Astrocyte of the cerebellum (primary cell): ENCODE measurements around the gene WWOX.

Source experiments
- DNase-seq: peaks from one replicate; pipeline ENCODE4 v3.0.0-alpha.2; 2011; ENCODE audit warnings: low read depth
- H3K4me3 ChIP-seq: 2 replicates; pipeline ENCODE4 v1.5.1; 2011; ENCODE audit warnings: mild to moderate bottlenecking, low read depth, low read length, moderate library complexity
- CTCF ChIP-seq: IDR thresholded peaks from 2 replicates; pipeline ENCODE4 v1.5.1; 2012; ENCODE audit warnings: low read length, low read depth, moderate library complexity, mild to moderate bottlenecking; ENCODE audit errors: missing control alignments
- in situ Hi-C: cut with HindIII; loops from 2 replicates; pipeline ENCODE4 v1.10.0; 2017; ENCODE audit warnings: low sequenced_read_pairs

Gene WWOX

GRCh38 chr16:79099716-79100115 lies 1000.3 kb downstream of the WWOX start:
- in situ Hi-C loops: no loop called here
- H3K4me3 ChIP-seq: no peak overlapping the region
- no peak for DNase-seq
- TF ChIP-seq CTCF: no peak

GRCh38 chr16:79100447-79100846 lies 1001.0 kb downstream of the WWOX start:
- no peak for TF ChIP-seq CTCF
- in situ Hi-C loops: no loop called here
- H3K4me3 ChIP-seq: no peak overlapping the region
- DNase-seq: no peak

- H3K4me3 ChIP-seq: no peak overlapping the region
- DNase-seq: no peak
- in situ Hi-C loops: no loop called here
- no peak for TF ChIP-seq CTCF
These were observed 1002.0 kb downstream of the WWOX start for GRCh38 chr16:79101491-79101890.

GRCh38 chr16:79104567-79104966 lies 1005.1 kb downstream of the WWOX start:
- H3K4me3 ChIP-seq: no peak overlapping the region
- TF ChIP-seq CTCF: no peak
- DNase-seq: no peak
- in situ Hi-C loops: no loop called here

GRCh38 chr16:79107301-79107700 lies 1007.8 kb downstream of the WWOX start:
- DNase-seq: no peak
- no peak overlapping the region for H3K4me3 ChIP-seq
- in situ Hi-C loops: no loop called here
- no peak for TF ChIP-seq CTCF

- no peak for DNase-seq
- in situ Hi-C loops: no loop called here
- no peak overlapping the region for H3K4me3 ChIP-seq
- TF ChIP-seq CTCF: no peak
These were observed 1010.3 kb downstream of the WWOX start for GRCh38 chr16:79109771-79110170.

- H3K4me3 ChIP-seq: no peak overlapping the region
- TF ChIP-seq CTCF: no peak
- no peak for DNase-seq
- in situ Hi-C loops: no loop called here
These were observed 1010.8 kb downstream of the WWOX start for GRCh38 chr16:79110242-79110641.
